HEK293 (cell line): ENCODE measurements around the gene CAMK2D.

ENCODE experiments used
- FEZF1 ChIP-seq: fragments of 450-650 bp; formaldehyde crosslinking; IDR thresholded peaks from 2 replicates; pipeline ENCODE4 v1.5.1; 2016; ENCODE audit warnings: missing biosample characterization, missing genetic modification characterization
- GLIS1 ChIP-seq: fragments of 450-650 bp; formaldehyde crosslinking; IDR thresholded peaks from 2 replicates; pipeline ENCODE4 v1.5.1; 2016; ENCODE audit warnings: missing biosample characterization, missing genetic modification characterization
- KLF10 ChIP-seq: fragments of 450-650 bp; IDR thresholded peaks from 2 replicates; pipeline ENCODE4 v1.5.1; 2018; ENCODE audit warnings: missing biosample characterization, mild to moderate bottlenecking, missing genetic modification characterization
- KLF17 ChIP-seq: fragments of 450-650 bp; formaldehyde crosslinking; IDR thresholded peaks from 2 replicates; pipeline ENCODE4 v1.5.1; 2016; ENCODE audit warnings: missing biosample characterization, missing genetic modification characterization
- KLF9 ChIP-seq: fragments of 450-650 bp; formaldehyde crosslinking; IDR thresholded peaks from 2 replicates; pipeline ENCODE4 v1.5.1; 2016; ENCODE audit warnings: missing biosample characterization, missing genetic modification characterization, low read depth
- PRDM10 ChIP-seq: fragments of 450-650 bp; formaldehyde crosslinking; IDR thresholded peaks from 2 replicates; pipeline ENCODE4 v1.5.1; 2016; ENCODE audit warnings: missing biosample characterization, missing genetic modification characterization
- TSHZ1 ChIP-seq: fragments of 450-650 bp; formaldehyde crosslinking; IDR thresholded peaks from 2 replicates; pipeline ENCODE4 v1.5.1; 2016; ENCODE audit warnings: missing biosample characterization, missing genetic modification characterization, borderline replicate concordance
- ZBTB20 ChIP-seq: fragments of 450-650 bp; formaldehyde crosslinking; IDR thresholded peaks from 2 replicates; pipeline ENCODE4 v1.5.1; 2016; ENCODE audit warnings: missing biosample characterization, missing genetic modification characterization
- ZBTB21 ChIP-seq: fragments of 450-650 bp; formaldehyde crosslinking; IDR thresholded peaks from 2 replicates; pipeline ENCODE4 v1.5.1; 2017; ENCODE audit warnings: missing biosample characterization, missing genetic modification characterization
- ZBTB48 ChIP-seq: fragments of 450-650 bp; formaldehyde crosslinking; IDR thresholded peaks from 2 replicates; pipeline ENCODE4 v1.5.1; 2016; ENCODE audit warnings: missing biosample characterization, missing genetic modification characterization
- ZEB2 ChIP-seq: fragments of 450-650 bp; formaldehyde crosslinking; IDR thresholded peaks from 2 replicates; pipeline ENCODE4 v1.5.1; 2016; ENCODE audit warnings: missing biosample characterization, missing genetic modification characterization
- ZFP37 ChIP-seq: fragments of 450-650 bp; formaldehyde crosslinking; IDR thresholded peaks from 2 replicates; pipeline ENCODE4 v1.5.1; 2016; ENCODE audit warnings: missing biosample characterization, missing genetic modification characterization
- ZNF362 ChIP-seq: fragments of 450-650 bp; formaldehyde crosslinking; IDR thresholded peaks from 2 replicates; pipeline ENCODE4 v1.5.1; 2016; ENCODE audit warnings: missing biosample characterization, missing genetic modification characterization
- ZNF398 ChIP-seq: fragments of 450-650 bp; formaldehyde crosslinking; IDR thresholded peaks from 2 replicates; pipeline ENCODE4 v1.5.1; 2017; ENCODE audit warnings: missing biosample characterization, missing genetic modification characterization
- ZNF449 ChIP-seq: fragments of 450-650 bp; formaldehyde crosslinking; IDR thresholded peaks from 2 replicates; pipeline ENCODE4 v1.5.1; 2017; ENCODE audit warnings: missing biosample characterization, mild to moderate bottlenecking, missing genetic modification characterization, moderate library complexity
- ZNF48 ChIP-seq: fragments of 450-650 bp; formaldehyde crosslinking; IDR thresholded peaks from 2 replicates; pipeline ENCODE4 v1.5.1; 2016; ENCODE audit warnings: missing biosample characterization, missing genetic modification characterization
- ZNF549 ChIP-seq: fragments of 450-650 bp; IDR thresholded peaks from 2 replicates; pipeline ENCODE4 v1.5.1; 2018; ENCODE audit warnings: missing biosample characterization, missing genetic modification characterization, mild to moderate bottlenecking, inconsistent platforms, moderate library complexity
- ZNF610 ChIP-seq: fragments of 450-650 bp; formaldehyde crosslinking; IDR thresholded peaks from 2 replicates; pipeline ENCODE4 v1.5.1; 2016; ENCODE audit warnings: missing biosample characterization, missing genetic modification characterization, borderline replicate concordance
- ZNF629 ChIP-seq: fragments of 450-650 bp; formaldehyde crosslinking; IDR thresholded peaks from 2 replicates; pipeline ENCODE4 v1.5.1; 2017; ENCODE audit warnings: missing biosample characterization, missing genetic modification characterization
- ZNF660 ChIP-seq: fragments of 450-650 bp; IDR thresholded peaks from 2 replicates; pipeline ENCODE4 v1.5.1; 2018; ENCODE audit warnings: missing biosample characterization, mild to moderate bottlenecking, missing genetic modification characterization
- ZNF837 ChIP-seq: fragments of 450-650 bp; formaldehyde crosslinking; IDR thresholded peaks from 2 replicates; pipeline ENCODE4 v1.5.1; 2016; ENCODE audit warnings: missing biosample characterization, missing genetic modification characterization
- ZSCAN16 ChIP-seq: fragments of 450-650 bp; formaldehyde crosslinking; IDR thresholded peaks from 2 replicates; pipeline ENCODE4 v1.5.1; 2016; ENCODE audit warnings: missing biosample characterization, missing genetic modification characterization
- TF ChIP-seq, protein P1 (sequence below): fragments of 450-650 bp; formaldehyde crosslinking; IDR thresholded peaks from 2 replicates; pipeline ENCODE4 v1.5.1; 2017; ENCODE audit warnings: missing biosample characterization, missing genetic modification characterization

Gene CAMK2D

DNA sequence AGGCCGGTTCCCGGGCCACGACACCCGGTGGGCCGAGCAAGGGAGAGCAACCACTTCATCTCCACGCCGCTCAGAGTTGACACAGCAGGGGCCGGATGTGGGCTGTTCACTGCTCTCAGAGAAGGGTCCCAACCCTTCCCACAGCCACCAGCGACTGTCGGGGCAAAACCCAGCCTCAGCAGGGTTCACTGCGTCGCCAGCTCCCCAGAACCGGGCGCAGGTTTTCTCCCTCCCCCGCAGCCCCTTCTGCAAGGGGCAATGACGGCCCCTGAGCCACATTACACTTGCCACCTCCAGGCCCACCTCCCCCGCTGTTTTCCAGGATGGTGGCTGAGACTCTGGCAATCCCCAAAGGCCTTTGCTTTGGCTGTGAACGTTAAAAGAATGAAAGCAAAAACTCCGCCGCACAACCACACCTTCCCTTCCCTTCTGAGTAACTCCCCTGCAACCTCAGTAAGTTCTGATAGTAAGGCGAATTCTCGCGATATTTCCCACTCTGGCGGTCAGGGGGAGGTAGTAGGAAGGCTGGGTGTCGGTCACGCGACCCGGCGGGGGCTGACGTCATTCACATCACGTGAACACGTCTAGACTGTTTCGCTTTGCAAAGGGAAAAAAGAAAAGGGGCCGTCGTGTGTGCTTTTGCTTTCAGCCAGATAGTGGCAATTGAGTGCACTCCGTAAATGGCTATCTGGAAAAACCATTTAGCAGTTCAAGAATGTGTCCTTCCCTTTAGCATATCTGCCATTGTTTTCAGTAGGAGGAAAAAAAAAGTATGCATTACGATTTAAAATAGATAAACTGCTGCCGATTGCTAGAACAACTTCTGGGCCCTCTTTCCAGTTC is 869 bp upstream of the CAMK2D start (continued):
- TF ChIP-seq ZNF398 (tag by site-specific recombination): peak; percentile 66
- TF ChIP-seq ZSCAN16 (tag by site-specific recombination): no peak
- peak; percentile 16; the same call in 1 of the 2 replicates for TF ChIP-seq KLF9 (tag by site-specific recombination)
- TF ChIP-seq ZNF48: no peak
- TF ChIP-seq GLIS1: peak; percentile 60; the same call in 1 of the 2 replicates
- peak; percentile 99 for TF ChIP-seq ZBTB20 (tag by site-specific recombination)
- no peak for TF ChIP-seq ZNF549
- peak; percentile 29; the same call in 1 of the 2 replicates for TF ChIP-seq PRDM10 (tag by site-specific recombination)
- TF ChIP-seq ZNF837 (tag by site-specific recombination): no peak
- peak; percentile 89 for TF ChIP-seq ZNF629 (tag by site-specific recombination)
- TF ChIP-seq KLF10: peak; percentile 58
- peak; percentile 93 for TF ChIP-seq FEZF1
- peak; percentile 55 for TF ChIP-seq ZFP37 (tag by site-specific recombination)
- 0 out of 2 replicates have a peak, but pooled peaks have one; percentile 12 for TF ChIP-seq ZNF660 (tag by site-specific recombination)
- TF ChIP-seq ZNF362 (tag by site-specific recombination): peak; percentile 45; the same call in 1 of the 2 replicates
- no peak for TF ChIP-seq ZNF449 (tag by site-specific recombination)
- no peak for TF ChIP-seq ZNF610
- peak; percentile 54; the same call in 1 of the 2 replicates for TF ChIP-seq KLF17 (tag by site-specific recombination)
- peak; percentile 62 for TF ChIP-seq ZBTB48 (tag by site-specific recombination)
- peak; percentile 48; the same call in 1 of the 2 replicates for TF ChIP-seq TSHZ1 (tag by site-specific recombination)
- TF ChIP-seq ZBTB21 (tag by site-specific recombination): peak; percentile 73
- TF ChIP-seq, protein P1, sequence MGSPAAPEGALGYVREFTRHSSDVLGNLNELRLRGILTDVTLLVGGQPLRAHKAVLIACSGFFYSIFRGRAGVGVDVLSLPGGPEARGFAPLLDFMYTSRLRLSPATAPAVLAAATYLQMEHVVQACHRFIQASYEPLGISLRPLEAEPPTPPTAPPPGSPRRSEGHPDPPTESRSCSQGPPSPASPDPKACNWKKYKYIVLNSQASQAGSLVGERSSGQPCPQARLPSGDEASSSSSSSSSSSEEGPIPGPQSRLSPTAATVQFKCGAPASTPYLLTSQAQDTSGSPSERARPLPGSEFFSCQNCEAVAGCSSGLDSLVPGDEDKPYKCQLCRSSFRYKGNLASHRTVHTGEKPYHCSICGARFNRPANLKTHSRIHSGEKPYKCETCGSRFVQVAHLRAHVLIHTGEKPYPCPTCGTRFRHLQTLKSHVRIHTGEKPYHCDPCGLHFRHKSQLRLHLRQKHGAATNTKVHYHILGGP (tag by site-specific recombination): no peak
- peak; percentile 39; the same call in 1 of the 2 replicates for TF ChIP-seq ZEB2 (tag by site-specific recombination)
